SK-N-SH treated with all-trans-retinoic acid at 6 μM for 48 hours (cell line): ENCODE data around the gene PLAGL1.
"Not testable (repeated sequence)": the region's sequence is repeated elsewhere in the genome, so short reads cannot be mapped to it uniquely, and the experiment has no call there.

Experiments used
- ISL1 ChIP-seq: fragments of 250-450 bp; sonication (Bioruptor Pico); IDR thresholded peaks from 2 replicates; pipeline ENCODE4 v2.1.2; 2022; ENCODE audit warnings: mild to moderate bottlenecking, moderate library complexity
- OSR1 ChIP-seq: fragments of 250-450 bp; sonication (Bioruptor Pico); IDR thresholded peaks from 2 replicates; pipeline ENCODE4 v1.8.0; 2022; ENCODE audit warnings: moderate library complexity, mild to moderate bottlenecking, inconsistent platforms
- SNAI2 ChIP-seq: fragments of 250-450 bp; sonication (Bioruptor Pico); IDR thresholded peaks from 2 replicates; pipeline ENCODE4 v1.5.0; 2020; ENCODE audit warnings: mild to moderate bottlenecking, moderate library complexity
- TOX ChIP-seq: fragments of 250-450 bp; sonication (Bioruptor Pico); IDR thresholded peaks from 2 replicates; pipeline ENCODE4 v1.8.0; 2021; ENCODE audit warnings: mild to moderate bottlenecking, moderate library complexity, borderline replicate concordance
- ZFP3 ChIP-seq: fragments of 250-450 bp; sonication (Bioruptor Pico); IDR thresholded peaks from 2 replicates; pipeline ENCODE4 v1.5.0; 2020; ENCODE audit warnings: mild to moderate bottlenecking, moderate library complexity
- TF ChIP-seq, protein P1 (sequence below): fragments of 250-450 bp; sonication (Bioruptor Pico); IDR thresholded peaks from 2 replicates; pipeline ENCODE4 v1.8.0; 2020; ENCODE audit warnings: mild to moderate bottlenecking, moderate library complexity, borderline replicate concordance
- TF ChIP-seq, protein P2 (sequence below): fragments of 250-450 bp; sonication (Bioruptor Pico); IDR thresholded peaks from 2 replicates; pipeline ENCODE4 v1.5.0; 2020; ENCODE audit warnings: mild to moderate bottlenecking, moderate library complexity

DNA sequence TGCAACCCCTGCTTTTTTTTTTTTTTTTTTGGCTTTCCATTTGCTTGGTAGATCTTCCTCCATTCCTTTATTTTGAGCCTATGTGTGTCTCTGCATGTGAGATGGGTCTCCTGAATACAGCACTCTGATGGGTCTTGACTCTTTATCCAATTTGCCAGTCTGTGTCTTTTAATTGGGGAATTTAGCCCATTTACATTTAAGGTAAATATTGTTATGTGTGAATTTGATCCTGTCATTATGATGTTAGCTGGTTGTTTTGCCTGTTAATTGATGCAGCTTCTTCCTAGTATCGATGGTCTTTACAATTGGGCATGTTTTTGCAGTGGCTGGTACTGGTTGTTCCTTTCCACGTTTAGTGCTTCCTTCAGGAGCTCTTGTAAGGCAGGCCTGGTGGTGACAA lies 36.9 kb upstream of the PLAGL1 start:
- not testable (repeated sequence) for TF ChIP-seq ZFP3 (CRISPR knock-in tag); TOX; SNAI2 (CRISPR knock-in tag); OSR1; ISL1 (CRISPR knock-in tag)
- TF ChIP-seq, protein P1, sequence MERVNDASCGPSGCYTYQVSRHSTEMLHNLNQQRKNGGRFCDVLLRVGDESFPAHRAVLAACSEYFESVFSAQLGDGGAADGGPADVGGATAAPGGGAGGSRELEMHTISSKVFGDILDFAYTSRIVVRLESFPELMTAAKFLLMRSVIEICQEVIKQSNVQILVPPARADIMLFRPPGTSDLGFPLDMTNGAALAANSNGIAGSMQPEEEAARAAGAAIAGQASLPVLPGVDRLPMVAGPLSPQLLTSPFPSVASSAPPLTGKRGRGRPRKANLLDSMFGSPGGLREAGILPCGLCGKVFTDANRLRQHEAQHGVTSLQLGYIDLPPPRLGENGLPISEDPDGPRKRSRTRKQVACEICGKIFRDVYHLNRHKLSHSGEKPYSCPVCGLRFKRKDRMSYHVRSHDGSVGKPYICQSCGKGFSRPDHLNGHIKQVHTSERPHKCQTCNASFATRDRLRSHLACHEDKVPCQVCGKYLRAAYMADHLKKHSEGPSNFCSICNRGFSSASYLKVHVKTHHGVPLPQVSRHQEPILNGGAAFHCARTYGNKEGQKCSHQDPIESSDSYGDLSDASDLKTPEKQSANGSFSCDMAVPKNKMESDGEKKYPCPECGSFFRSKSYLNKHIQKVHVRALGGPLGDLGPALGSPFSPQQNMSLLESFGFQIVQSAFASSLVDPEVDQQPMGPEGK (CRISPR knock-in tag) = not testable (repeated sequence)
- TF ChIP-seq, protein P2, sequence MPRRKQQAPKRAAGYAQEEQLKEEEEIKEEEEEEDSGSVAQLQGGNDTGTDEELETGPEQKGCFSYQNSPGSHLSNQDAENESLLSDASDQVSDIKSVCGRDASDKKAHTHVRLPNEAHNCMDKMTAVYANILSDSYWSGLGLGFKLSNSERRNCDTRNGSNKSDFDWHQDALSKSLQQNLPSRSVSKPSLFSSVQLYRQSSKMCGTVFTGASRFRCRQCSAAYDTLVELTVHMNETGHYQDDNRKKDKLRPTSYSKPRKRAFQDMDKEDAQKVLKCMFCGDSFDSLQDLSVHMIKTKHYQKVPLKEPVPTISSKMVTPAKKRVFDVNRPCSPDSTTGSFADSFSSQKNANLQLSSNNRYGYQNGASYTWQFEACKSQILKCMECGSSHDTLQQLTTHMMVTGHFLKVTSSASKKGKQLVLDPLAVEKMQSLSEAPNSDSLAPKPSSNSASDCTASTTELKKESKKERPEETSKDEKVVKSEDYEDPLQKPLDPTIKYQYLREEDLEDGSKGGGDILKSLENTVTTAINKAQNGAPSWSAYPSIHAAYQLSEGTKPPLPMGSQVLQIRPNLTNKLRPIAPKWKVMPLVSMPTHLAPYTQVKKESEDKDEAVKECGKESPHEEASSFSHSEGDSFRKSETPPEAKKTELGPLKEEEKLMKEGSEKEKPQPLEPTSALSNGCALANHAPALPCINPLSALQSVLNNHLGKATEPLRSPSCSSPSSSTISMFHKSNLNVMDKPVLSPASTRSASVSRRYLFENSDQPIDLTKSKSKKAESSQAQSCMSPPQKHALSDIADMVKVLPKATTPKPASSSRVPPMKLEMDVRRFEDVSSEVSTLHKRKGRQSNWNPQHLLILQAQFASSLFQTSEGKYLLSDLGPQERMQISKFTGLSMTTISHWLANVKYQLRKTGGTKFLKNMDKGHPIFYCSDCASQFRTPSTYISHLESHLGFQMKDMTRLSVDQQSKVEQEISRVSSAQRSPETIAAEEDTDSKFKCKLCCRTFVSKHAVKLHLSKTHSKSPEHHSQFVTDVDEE (CRISPR knock-in tag) = not testable (repeated sequence)
